Gastroesophageal sphincter (tissue), 3 donors: ENCODE data around the gene SLC9A8.

Experiments used
- CTCF ChIP-seq, 4 experiments: fragments of 200-600 bp in 2 of 4; fragments of 450-650 bp in 2 of 4; sonication (generic) in 1 of 4; IDR thresholded peaks; one replicate each; pipeline ENCODE4 v1.5.1; 2017 to 2019; ENCODE audit warnings: antibody characterized with exemption in 4 of 4, mild to moderate bottlenecking in 2 of 4, moderate library complexity in 2 of 4
- EP300 ChIP-seq: sonication (generic); formaldehyde crosslinking; IDR thresholded peaks from one replicate; pipeline ENCODE4 v1.6.1; 2017; ENCODE audit warnings: antibody characterized with exemption, mild to moderate bottlenecking
- POLR2A ChIP-seq, 2 donors: fragments of 450-650 bp; IDR thresholded peaks; one replicate each; pipeline ENCODE4 v1.6.1; 2017; ENCODE audit warnings: antibody characterized with exemption in 2 of 2, mild to moderate bottlenecking in 2 of 2, moderate library complexity in 1 of 2
- POLR2AphosphoS5 ChIP-seq: sonication (generic); formaldehyde crosslinking; IDR thresholded peaks from one replicate; pipeline ENCODE4 v1.6.1; 2017; ENCODE audit warnings: antibody characterized with exemption

- TF ChIP-seq POLR2A (IDR thresholded peaks at IDR 0.05): no peak
- TF ChIP-seq CTCF (IDR thresholded peaks at IDR 0.05): no peak
- no peak for TF ChIP-seq EP300
- no peak for TF ChIP-seq POLR2AphosphoS5
Measured at GRCh38 chr20:49929142-49929494, 116.5 kb downstream of the SLC9A8 start.
